GM19372 (cell line): ENCODE data around the gene PLBD2.

Experiments used
- ATAC-seq: cut with Tn5 transposase; IDR thresholded peaks from one replicate; pipeline ENCODE4 v1.9.1; 2021; ENCODE audit warnings: mild to moderate bottlenecking, low read depth, moderate library complexity; ENCODE audit not compliant: unreplicated experiment

The PLBD2 gene

GRCh38 chr12:113358381-113359132 is at the start of gene PLBD2:
TSS of gene PLBD2 (plus strand) at chr12:113358587. CDS start at chr12:113358601, 14 bp downstream.
- peak; percentile 90 for ATAC-seq

- no peak for ATAC-seq
These were observed 47.9 kb upstream of the PLBD2 start for GRCh38 chr12:113310489-113310888.

DNA sequence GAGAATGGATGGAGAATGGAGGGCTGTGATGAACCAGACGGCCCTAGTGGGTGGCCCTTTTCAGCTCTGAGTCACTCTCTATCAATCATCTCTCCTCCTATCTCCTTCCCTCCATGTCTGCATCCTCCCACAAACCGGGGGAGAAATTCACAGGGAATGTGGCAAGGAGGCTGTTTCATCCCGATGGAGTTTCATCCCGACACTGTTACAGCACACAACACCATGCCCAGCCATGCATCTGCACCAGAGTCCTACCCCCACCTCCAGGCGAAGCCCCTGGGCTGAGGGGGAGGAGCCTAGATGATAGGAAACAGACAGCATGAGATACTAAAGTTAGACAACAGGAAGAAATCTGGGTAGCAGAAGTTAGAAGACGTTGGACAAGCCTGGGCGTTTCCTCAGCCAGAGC is 44.3 kb upstream of the PLBD2 start:
- ATAC-seq, result no peak

GRCh38 chr12:113315358-113315757 is 43.0 kb upstream of the PLBD2 start:
- no peak for ATAC-seq

- no peak for ATAC-seq
These were observed 42.2 kb upstream of the PLBD2 start for GRCh38 chr12:113316155-113316554.

DNA sequence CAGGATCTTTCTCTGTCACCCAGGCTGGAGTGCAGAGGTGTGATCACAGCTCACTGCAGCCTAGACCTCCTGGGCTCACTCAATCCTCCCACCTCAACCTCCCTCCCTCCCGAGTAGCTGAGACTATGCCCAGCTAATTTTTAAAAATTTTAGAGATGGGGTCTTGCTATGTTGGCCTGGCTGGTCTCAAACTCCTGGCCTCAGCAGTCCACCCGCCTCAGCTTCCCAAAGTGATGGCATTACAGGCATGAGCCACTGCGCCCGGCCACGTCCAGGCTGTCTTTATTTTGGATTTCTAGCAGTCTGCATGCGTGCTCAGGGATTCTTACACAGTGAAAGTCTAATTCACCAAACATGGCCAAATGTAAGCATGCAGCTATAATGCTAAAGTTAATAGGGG is 41.3 kb upstream of the PLBD2 start:
- no peak for ATAC-seq

DNA sequence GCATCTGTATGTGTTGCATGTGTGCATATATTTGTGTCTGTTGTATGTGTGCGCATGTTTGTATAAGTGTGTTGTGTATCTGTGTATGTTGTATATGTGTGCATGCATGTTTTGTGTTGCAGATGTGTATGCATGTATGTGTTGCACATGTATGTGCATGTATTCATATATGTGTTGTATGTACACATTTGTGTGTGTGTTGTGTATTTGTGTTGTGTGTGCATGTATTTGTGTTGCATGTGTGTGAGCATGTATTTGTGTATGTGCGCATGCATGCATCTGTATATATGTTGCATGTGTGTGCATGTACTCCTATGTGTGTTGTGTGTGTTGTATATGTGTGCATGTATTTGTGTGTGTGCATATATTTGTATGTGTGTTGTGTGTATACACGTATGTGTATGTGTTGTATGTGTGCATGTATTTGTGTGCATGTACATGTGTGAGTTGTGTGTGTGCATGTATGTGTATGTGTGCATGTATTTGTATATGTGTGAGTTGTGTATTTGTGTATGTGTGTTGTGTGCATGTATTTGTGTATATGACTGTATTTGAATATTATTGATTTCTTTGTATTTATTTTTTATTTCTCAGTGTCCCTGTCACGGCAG is 40.2 kb upstream of the PLBD2 start:
- no peak for ATAC-seq

GRCh38 chr12:113318900-113319628 is 39.3 kb upstream of the PLBD2 start:
- ATAC-seq, result no peak

DNA sequence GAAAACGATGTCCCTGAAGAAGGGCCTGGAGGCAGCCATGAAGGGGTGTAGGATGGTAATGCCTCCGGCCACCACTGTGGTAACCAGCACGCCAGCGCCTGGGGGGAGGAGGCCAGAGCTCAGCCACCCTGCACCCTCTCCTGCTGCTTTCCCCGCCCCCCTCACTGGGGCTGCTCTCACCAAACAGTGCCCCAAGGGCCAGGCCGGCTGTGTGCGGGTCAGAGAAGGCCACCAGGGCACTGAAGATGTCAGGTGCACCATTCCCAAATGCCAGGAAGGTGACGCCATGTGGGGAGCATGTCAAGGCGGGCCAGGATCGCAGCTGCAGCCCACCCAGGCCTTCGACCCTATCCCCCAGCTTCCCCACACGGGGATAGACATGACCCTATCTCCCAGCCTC is 38.0 kb upstream of the PLBD2 start:
- no peak for ATAC-seq

DNA sequence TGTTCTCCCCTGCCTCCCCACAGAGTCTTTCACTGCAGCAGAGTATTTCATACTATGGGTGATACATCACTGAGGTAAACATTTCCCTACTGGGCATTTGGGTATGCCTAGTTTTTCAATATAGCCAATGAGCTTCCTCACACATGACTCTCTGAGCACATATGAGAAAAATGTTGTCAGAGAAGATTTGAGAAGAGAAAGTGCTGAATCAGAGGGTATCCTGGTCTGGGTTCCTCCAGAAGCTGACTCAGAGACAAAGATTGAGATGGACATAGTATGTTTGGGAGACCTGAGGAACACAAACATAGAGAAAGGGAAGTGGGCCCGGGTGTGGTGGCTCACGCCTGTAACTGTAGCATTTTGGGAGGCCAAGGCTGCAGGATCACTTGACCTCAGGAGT is 36.0 kb upstream of the PLBD2 start:
- no peak for ATAC-seq

DNA sequence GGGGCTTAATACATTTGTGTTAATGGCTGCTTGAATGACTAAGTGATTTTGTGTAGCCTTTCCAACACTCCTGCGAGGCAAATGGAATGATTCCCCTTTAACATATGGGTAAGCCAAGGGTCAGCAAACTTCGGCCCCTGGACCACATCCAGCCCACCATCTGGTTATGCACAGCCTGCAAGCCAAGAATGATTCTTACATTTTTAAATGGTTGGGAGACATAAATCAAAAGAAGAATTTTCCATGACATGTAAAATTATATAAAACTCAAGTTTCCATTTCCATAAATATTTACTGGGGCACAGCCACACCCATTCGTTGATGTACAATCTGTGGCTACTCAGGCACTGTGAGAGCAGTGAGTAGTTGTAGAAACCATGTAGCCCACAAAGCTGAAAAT is 32.5 kb upstream of the PLBD2 start:
- no peak for ATAC-seq

- ATAC-seq, result no peak
These were observed 31.5 kb upstream of the PLBD2 start for GRCh38 chr12:113326775-113327395.

DNA sequence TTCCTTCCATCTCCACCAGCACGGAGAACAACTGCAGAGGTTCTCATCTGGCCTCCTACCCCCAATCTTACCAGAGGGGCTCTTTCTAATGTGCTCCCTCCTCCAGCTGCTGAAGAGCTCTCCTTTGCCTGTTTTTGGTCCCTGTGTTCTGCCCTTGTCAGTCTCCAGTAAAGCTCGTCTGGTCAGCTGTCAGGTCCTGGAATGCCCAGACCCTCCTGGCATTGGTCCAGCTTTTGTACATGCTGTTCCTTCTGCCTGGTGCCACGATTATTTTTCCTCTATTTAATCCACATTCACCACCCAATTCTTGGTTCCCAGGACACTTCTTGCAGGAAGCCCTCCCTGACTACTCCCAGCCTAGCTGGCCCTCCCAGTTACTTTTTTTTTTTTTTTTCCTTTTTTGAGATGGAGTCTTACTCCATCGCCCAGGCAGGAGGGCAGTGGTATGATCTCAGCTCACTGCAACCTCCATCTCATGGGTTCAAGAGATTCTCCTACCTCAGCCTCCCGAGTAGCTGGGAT is 30.0 kb upstream of the PLBD2 start:
- ATAC-seq, result no peak

DNA sequence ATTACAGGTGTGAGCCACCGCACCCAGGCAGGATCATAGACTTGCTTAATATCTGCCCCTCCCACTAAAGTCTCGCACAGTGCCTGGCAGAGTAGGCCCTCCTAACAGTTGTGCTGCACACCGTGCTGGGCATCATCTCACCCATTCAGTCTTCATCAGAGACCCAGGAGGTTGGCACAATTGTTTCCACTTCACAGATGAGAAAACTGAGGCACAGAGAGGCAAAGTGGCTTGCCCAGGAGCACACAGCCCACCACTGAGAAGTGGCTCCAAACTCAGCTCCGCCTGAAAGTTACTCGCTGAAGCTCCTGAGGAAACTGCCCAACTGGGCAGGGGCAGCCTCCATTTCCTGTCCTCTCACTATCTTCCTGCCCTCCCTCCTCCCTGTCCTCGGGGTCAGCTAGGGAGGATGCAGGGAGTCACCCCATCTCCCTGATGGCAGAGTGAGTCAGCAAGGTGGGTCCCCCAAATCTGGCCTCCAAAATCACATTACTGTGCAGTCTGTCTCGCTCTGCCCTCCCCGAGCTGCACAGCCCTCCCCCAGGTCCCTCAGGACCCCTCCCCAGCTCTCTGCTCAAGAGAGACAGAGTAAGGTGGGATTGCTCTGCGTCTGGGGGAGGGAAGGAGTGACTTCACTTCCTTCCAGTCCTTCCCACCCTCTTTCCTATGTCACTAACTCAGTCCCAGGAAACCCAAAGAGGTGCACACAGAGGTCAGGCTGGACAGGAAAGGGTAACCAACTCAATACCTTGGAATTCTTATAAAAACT is 29.2 kb upstream of the PLBD2 start:
- no peak for ATAC-seq

GRCh38 chr12:113329791-113330417 is 28.5 kb upstream of the PLBD2 start:
- ATAC-seq, result no peak

DNA sequence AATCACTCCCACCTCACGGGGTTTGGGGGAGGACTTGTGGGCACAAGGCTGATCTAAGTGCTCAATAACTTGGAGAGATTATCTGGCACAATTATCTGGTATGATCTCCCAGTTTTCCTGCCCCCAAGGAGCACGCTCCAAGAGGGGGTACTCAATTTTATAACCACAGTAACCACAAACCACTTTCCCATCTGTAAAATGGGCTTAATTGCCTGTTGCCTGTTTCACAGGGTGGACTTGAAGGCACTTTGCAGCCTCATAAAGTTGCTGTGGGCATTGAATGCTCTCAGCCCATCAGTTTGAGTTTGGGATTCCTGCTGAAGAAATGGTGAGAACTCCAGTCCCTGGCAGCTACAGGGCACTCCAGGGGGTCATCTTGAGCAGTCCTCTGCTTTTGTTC is 27.9 kb upstream of the PLBD2 start:
- ATAC-seq, result no peak

DNA sequence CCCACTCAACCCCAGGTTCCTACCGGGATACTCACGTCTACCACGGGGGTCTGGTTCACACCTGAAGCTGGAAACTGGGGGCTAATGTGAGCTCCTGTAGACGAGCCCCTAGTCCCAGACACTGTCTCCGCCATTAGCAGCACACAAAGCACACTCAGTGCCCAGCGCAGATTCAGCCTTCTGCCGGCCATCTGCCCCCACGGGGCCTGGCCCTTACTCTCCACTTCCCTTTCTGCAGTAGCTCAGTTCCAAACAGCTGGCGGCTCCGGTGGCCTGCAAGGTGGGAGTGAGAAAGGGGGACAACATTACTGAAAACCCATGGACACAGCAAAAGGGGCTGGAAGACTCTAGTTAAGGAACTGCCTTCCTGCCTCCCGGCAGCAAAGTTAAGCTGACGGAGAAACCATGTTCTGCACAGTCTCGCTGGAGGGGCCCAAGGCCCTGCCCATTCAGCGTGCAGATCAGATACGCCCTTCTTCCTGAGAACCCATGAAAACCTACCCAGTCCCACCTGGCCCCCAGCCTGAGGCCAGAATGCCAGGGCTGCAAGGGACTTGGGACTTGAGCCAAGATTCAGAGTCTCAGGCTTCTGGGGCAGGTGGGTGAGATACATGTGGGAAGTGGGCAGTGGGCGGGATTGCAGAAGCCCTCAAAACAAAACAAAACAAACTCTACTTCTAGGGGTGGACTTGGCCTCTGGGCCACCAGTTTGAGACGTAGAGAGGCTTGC is 25.5 kb upstream of the PLBD2 start:
- ATAC-seq, result no peak

- no peak for ATAC-seq
These were observed 25.0 kb upstream of the PLBD2 start for GRCh38 chr12:113333418-113333750.
